ENCODE data around the gene GGA1. TPM values are rescaled to one million over a fixed set of nuclear protein-coding genes. Genes with fewer than 3 reads are reported as not detected.

The GGA1 gene
- total and polyA plus RNA-seq, 10 of the 15 experiments (the other 5 are each of a cell fraction or from before 2014, with no cell fraction given), result 1.4 to 79.4 (median 44.4) TPM

DNA sequence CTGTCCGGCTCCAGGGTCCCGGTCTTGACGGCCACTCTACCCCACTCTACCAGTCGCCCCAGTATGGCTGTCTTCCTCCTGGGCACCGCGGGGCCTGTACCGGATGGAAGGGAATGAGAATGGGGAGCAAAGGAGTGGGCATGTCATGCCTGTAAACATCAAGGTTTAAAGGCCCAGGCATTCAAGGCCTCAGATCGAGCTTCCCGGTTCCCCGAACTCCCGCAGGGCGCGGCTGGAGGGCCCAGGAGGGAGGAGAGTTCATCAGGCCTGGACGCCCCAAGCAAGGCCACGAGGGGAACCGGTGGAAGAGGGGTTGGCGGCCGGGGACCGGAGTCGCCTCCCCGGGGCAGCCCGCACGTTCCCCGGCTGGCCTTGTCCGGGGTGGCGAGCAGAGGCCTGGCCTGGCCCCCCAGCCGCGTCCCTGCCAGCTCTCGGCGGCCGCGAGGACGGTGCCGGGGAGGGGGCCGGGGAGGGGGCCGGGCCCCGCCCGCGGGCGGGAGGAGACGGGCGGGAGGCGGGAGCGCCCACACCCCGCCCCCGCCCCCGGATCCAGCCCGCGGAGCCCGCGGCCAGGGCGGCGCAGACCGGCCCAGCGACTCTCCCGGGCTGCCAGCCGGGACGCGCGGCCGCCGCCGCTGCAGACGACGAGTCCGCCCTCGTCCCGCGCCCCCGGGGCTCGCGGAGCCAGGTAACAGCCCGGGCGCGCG is 48.6 kb upstream of the GGA1 start, which contains the start of gene CDC42EP1:
Gene CDC42EP1, plus strand, starts transcription at position 580 of the 707 bp plus-strand sequence. CDS start 5,870 bp downstream, outside the sequence.
- BruUV-seq (replicated peaks), result no TSS peak
- Histone ChIP-seq H4K20me1 (ENCODE audit: control insufficient read depth, insufficient read depth) (no peaks in the 10 kb centered on the region), H3K27me3 (replicated peaks in 1 of 2; ENCODE audit: control insufficient read depth in 2 of 2, insufficient read depth in 2 of 2, low read length in 1 of 2) (peaks cover 16 to 17% of the 10 kb centered on the region in 2 experiments), H3K27ac (ENCODE audit: control insufficient read depth, insufficient read depth) (no peak within 1 kb of the TSS), H3K36me3 (ENCODE audit: control insufficient read depth in 2 of 2, insufficient read depth in 2 of 2, low read length in 1 of 2) (no peaks in the 10 kb centered on the region), H2AFZ (ENCODE audit: control insufficient read depth, low read depth, low read length) (no peak within 1 kb of the TSS), H3K79me2 (ENCODE audit: control insufficient read depth, insufficient read depth, low read length) (no peaks in the 10 kb centered on the region), H3K9me3 (replicated peaks; ENCODE audit: control insufficient read depth, insufficient read depth, low read length) (no peaks in the 10 kb centered on the region), H3K4me3 (0 out of 2 replicates have a peak within 1 kb of the TSS, but pooled peaks have one; percentile 11), H3K4me1 (ENCODE audit: control insufficient read depth, insufficient read depth, low read length) (no peaks in the 10 kb centered on the region; the same call in 1 of the 2 replicates), H3K4me2 (ENCODE audit: control insufficient read depth, insufficient read depth) (no peak within 1 kb of the TSS), H3K9ac (ENCODE audit: control insufficient read depth, insufficient read depth, low read length) (no peak within 1 kb of the TSS)
- POLR2A ChIA-PET, result no interaction called here
- CTCF ChIA-PET, result interaction anchor here (12.7 kb wide), 1 partner anchor 15 kb away, joined by 541 read pairs; no protein-coding TSS in a partner anchor
- ATAC-seq, result no peak; the same call in 2 of the 3 replicates
- FAIRE-seq, result no peak
- intact Hi-C loops (cut with micrococcal nuclease; ENCODE audit: unreplicated experiment), result loop anchor here (10.0 kb wide), 1 partner anchor 245 kb away; no protein-coding TSS in a partner anchor
- in situ Hi-C loops (cut with MboI), result no loop called here
- 34% methylated on average over 28 of the region's 76 CpGs for WGBS (ENCODE audit: insufficient coverage, insufficient replicate concordance, low lambda C conversion rate, missing lambda C conversion rate)
- SMC1A ChIA-PET (ENCODE audit: uncharacterized antibody, unreplicated experiment), result no interaction called here
- RAD21 ChIA-PET (ENCODE audit: unreplicated experiment), result no interaction called here
- no peak for DNase-seq (ENCODE audit: low read depth, low spot score)
- TF ChIP-seq, protein P1, sequence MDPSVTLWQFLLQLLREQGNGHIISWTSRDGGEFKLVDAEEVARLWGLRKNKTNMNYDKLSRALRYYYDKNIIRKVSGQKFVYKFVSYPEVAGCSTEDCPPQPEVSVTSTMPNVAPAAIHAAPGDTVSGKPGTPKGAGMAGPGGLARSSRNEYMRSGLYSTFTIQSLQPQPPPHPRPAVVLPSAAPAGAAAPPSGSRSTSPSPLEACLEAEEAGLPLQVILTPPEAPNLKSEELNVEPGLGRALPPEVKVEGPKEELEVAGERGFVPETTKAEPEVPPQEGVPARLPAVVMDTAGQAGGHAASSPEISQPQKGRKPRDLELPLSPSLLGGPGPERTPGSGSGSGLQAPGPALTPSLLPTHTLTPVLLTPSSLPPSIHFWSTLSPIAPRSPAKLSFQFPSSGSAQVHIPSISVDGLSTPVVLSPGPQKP (IDR thresholded peaks at IDR 0.05; ENCODE audit: low read depth, low read length), result no peak
- TF ChIP-seq, protein P2, sequence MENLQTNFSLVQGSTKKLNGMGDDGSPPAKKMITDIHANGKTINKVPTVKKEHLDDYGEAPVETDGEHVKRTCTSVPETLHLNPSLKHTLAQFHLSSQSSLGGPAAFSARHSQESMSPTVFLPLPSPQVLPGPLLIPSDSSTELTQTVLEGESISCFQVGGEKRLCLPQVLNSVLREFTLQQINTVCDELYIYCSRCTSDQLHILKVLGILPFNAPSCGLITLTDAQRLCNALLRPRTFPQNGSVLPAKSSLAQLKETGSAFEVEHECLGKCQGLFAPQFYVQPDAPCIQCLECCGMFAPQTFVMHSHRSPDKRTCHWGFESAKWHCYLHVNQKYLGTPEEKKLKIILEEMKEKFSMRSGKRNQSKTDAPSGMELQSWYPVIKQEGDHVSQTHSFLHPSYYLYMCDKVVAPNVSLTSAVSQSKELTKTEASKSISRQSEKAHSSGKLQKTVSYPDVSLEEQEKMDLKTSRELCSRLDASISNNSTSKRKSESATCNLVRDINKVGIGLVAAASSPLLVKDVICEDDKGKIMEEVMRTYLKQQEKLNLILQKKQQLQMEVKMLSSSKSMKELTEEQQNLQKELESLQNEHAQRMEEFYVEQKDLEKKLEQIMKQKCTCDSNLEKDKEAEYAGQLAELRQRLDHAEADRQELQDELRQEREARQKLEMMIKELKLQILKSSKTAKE (IDR thresholded peaks at IDR 0.05; ENCODE audit: low read depth, poor library complexity, severe bottlenecking), result no peak
- no peak for TF ChIP-seq YY1 (IDR thresholded peaks at IDR 0.05; ENCODE audit: low read depth, low read length)
- TF ChIP-seq, protein P3, sequence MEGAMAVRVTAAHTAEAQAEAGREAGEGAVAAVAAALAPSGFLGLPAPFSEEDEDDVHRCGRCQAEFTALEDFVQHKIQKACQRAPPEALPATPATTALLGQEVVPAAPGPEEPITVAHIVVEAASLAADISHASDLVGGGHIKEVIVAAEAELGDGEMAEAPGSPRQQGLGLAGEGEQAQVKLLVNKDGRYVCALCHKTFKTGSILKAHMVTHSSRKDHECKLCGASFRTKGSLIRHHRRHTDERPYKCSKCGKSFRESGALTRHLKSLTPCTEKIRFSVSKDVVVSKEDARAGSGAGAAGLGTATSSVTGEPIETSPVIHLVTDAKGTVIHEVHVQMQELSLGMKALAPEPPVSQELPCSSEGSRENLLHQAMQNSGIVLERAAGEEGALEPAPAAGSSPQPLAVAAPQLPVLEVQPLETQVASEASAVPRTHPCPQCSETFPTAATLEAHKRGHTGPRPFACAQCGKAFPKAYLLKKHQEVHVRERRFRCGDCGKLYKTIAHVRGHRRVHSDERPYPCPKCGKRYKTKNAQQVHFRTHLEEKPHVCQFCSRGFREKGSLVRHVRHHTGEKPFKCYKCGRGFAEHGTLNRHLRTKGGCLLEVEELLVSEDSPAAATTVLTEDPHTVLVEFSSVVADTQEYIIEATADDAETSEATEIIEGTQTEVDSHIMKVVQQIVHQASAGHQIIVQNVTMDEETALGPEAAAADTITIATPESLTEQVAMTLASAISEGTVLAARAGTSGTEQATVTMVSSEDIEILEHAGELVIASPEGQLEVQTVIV (IDR thresholded peaks at IDR 0.05; ENCODE audit: borderline replicate concordance, partially characterized antibody), result no peak

All from GM12878 (cell line).